NB4 (cell line): ENCODE results near the gene SLC25A44.

Experiments
- POLR2A ChIP-seq: IDR thresholded peaks from 2 replicates; pipeline ENCODE4 v1.6.1; 2011; ENCODE audit warnings: mild to moderate bottlenecking; ENCODE audit not compliant: insufficient read length; ENCODE audit errors: extremely low read depth
- TF ChIP-seq, protein P1 (sequence below): IDR thresholded peaks from one replicate; pipeline ENCODE4 v1.5.1; 2012; ENCODE audit warnings: low read depth, low read length

DNA sequence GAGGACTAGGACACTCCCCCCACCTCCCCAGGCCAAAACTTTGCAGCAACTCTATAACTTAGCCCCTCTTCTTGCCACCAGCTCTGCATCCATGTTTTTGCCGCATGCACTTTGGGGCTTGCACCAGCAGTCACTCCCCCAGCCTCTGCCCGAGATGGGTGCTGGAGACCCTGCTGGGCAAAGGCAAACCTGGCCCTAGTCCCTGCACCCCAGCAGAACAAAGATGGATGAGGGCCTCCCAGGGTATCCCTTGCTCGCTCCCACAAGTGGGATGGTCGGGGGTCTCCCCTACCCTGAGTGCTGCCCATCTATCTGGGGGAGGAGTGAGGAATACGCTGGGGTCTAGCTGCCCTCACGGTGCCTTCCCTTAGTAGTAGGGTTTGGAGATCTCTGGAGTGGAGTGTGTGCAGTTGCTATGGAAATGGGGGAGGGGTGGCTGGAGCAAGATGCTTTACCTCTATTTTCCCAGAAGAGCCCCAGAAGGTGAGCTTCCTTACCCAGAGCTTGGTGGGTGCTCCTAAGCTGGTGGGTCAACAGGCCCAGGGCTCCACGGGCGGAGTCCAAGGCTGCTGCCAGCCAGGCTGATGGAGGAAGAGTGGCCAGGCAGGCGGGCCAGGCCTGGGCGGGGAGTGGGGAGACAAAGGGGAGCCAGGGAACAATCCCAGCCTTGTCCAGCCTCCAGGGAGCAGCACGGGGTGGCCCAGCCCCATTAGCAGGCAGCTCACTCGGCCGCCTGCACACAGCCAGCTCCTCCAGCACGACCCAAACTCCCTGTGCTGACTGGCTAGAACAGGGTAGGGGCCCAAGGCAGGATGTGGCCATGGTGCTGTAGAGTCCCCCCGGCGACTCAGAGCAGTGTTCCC is 53.8 kb downstream of the SLC25A44 start, which contains the start of gene PAQR6:
- TF ChIP-seq, protein P1, sequence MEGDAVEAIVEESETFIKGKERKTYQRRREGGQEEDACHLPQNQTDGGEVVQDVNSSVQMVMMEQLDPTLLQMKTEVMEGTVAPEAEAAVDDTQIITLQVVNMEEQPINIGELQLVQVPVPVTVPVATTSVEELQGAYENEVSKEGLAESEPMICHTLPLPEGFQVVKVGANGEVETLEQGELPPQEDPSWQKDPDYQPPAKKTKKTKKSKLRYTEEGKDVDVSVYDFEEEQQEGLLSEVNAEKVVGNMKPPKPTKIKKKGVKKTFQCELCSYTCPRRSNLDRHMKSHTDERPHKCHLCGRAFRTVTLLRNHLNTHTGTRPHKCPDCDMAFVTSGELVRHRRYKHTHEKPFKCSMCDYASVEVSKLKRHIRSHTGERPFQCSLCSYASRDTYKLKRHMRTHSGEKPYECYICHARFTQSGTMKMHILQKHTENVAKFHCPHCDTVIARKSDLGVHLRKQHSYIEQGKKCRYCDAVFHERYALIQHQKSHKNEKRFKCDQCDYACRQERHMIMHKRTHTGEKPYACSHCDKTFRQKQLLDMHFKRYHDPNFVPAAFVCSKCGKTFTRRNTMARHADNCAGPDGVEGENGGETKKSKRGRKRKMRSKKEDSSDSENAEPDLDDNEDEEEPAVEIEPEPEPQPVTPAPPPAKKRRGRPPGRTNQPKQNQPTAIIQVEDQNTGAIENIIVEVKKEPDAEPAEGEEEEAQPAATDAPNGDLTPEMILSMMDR, result no peak
- TF ChIP-seq POLR2A, result no peak
